Measurements from ENCODE around the gene PARS2. TPM values are rescaled to one million over a fixed set of nuclear protein-coding genes. Genes with fewer than 3 reads are reported as not detected.

PARS2 gene
- total and polyA plus RNA-seq, 10 donors, result 0.96 to 3.8 (median 3.1) TPM

DNA sequence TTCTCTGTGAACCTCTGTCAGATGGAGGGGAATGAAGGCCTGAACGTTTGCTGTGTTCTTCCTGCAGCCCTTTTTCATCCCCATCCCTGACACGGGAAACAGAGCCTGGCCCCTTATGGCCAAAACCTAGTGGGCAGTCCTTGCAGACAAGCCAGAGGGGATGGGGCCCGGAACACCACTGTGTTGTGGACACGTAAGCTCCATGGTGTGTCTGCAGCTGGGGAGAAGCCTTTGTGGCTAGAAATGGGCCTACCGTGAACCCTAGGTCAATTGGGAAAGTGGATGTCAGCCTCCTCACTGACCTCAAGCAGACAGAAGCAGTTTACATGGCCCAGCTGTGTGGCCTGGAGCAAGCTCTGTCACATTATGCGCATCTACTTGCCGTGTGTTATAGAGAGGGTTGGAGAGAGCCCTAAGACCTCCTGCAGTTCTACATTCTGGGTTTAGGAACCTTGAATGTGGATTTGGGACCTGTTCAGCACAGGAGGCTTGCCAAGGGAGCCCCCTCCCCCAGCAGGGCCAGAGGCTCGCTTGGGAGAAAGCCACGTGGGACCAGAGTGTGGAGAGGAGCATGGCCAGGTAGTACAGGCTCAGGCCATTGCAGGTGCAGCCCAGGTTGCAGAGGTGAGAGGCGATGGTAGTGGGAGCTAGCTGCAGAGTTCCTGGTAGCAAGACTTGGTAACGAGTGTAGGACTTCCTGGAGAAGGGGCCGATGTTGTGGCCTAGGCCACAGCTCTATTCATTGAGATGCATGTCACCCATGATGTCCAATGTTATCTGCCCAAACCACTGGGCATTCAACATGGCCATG, 20.7 kb downstream of the PARS2 start:
- WGBS, 5 donors, result 65 to 88% (median 88%) methylated on average over 10 to 12 of the region's 12 CpGs
- TF ChIP-seq POLR2A (IDR thresholded peaks at IDR 0.05) (no peak), POLR2AphosphoS5 (IDR thresholded peaks at IDR 0.05) (no peak)
- TF ChIP-seq, protein P1, sequence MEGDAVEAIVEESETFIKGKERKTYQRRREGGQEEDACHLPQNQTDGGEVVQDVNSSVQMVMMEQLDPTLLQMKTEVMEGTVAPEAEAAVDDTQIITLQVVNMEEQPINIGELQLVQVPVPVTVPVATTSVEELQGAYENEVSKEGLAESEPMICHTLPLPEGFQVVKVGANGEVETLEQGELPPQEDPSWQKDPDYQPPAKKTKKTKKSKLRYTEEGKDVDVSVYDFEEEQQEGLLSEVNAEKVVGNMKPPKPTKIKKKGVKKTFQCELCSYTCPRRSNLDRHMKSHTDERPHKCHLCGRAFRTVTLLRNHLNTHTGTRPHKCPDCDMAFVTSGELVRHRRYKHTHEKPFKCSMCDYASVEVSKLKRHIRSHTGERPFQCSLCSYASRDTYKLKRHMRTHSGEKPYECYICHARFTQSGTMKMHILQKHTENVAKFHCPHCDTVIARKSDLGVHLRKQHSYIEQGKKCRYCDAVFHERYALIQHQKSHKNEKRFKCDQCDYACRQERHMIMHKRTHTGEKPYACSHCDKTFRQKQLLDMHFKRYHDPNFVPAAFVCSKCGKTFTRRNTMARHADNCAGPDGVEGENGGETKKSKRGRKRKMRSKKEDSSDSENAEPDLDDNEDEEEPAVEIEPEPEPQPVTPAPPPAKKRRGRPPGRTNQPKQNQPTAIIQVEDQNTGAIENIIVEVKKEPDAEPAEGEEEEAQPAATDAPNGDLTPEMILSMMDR (IDR thresholded peaks at IDR 0.05 in 8 of 11, conservative IDR thresholded peaks at IDR 0.05 in 3 of 11), result no peak
- no peak for DNase-seq
- H3K27ac ChIP-seq, result no peak overlapping the region
- no peaks in the 10 kb centered on the region for H3K4me1 ChIP-seq
- intact Hi-C loops (cut with DNase I; ENCODE audit: low total_unique reads), result no loop called here
- no peaks in the 10 kb centered on the region for H3K27me3 ChIP-seq (replicated peaks in 1 of 7)
- H3K36me3 ChIP-seq, result peaks cover 3 to 71% (median 49%) of the 10 kb centered on the region in 6 donors
- H3K9me3 ChIP-seq, result no peaks in the 10 kb centered on the region
- no peak overlapping the region for H3K4me3 ChIP-seq

DNA sequence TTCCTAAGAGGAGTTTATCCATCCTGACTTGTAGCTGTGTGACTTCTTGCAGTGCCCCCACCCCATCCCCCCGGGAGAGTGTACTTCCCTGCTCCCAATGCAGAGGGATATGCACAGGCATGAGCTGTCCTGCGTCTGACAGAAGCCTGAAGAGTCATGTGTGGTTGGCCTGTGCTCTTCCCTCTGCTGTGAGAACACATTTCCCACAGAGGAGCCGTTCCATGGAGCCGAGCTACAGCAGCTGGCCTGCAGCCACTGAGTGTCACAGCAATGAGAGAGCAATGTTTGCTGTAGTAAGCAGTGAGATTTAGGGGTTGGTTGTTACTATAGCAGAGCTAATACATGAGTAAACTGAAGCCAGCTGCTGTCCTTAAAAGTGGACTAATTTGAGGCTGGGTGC, 22.0 kb downstream of the PARS2 start:
- H3K9me3 ChIP-seq, result no peaks in the 10 kb centered on the region
- intact Hi-C loops (cut with DNase I; ENCODE audit: low total_unique reads), result no loop called here
- WGBS, 5 donors, result 62 to 93% (median 84%) methylated on average over 2 to 4 of the region's 4 CpGs
- no peak overlapping the region for H3K4me3 ChIP-seq
- TF ChIP-seq, protein P1 (IDR thresholded peaks at IDR 0.05 in 8 of 11, conservative IDR thresholded peaks at IDR 0.05 in 3 of 11), result no peak
- TF ChIP-seq POLR2A (IDR thresholded peaks at IDR 0.05), result no peak
- no peak for TF ChIP-seq POLR2AphosphoS5 (IDR thresholded peaks at IDR 0.05)
- no peak overlapping the region for H3K27ac ChIP-seq
- no peaks in the 10 kb centered on the region for H3K4me1 ChIP-seq
- no peaks in the 10 kb centered on the region for H3K27me3 ChIP-seq (replicated peaks in 1 of 7)
- peaks cover 3 to 84% (median 63%) of the 10 kb centered on the region in 6 donors for H3K36me3 ChIP-seq
- no peak for DNase-seq

DNA sequence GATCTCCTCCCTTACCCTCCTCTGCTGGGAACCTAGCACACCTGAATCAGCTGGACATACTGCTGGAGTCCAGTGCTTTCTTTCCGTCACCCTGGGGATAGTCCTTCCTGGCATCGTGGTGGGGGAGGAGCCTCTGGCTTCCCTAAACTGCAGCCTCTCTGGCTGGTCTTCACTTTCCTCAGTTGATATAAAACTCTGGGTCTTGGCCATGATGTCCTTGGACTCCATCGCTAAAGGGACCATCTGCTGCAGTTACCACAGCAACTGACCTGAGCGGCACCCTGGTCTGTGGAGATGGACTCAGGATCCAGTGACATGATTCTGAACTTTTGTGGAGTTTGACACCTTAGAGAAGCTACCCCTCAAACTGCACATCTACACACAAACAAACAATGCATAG, 22.8 kb downstream of the PARS2 start:
- intact Hi-C loops (cut with DNase I; ENCODE audit: low total_unique reads), result no loop called here
- TF ChIP-seq, protein P1 (IDR thresholded peaks at IDR 0.05 in 8 of 11, conservative IDR thresholded peaks at IDR 0.05 in 3 of 11), result no peak
- TF ChIP-seq POLR2AphosphoS5 (IDR thresholded peaks at IDR 0.05) (no peak), POLR2A (IDR thresholded peaks at IDR 0.05) (no peak)

DNA sequence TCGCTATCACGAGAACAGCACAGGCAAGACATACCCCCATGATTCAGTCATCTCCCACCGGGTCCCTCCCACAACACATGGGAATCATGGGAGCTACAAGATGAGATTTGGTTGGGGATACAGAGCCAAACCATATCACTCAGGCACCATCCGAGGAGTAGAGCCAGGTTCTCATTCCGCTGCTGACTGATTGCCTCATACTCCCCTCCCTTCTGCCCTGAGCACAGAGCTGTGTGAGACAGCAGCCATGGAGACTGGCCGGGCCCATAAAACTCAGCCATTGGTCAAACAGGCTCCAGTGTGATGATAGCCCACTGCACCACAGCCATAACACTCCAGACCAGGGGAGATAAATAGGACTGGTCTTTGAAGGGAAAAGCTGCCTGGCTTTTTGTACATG, 26.1 kb downstream of the PARS2 start:
- TF ChIP-seq POLR2AphosphoS5 (IDR thresholded peaks at IDR 0.05), result no peak
- no peak for TF ChIP-seq POLR2A (IDR thresholded peaks at IDR 0.05)
- TF ChIP-seq, protein P1 (IDR thresholded peaks at IDR 0.05 in 8 of 11, conservative IDR thresholded peaks at IDR 0.05 in 3 of 11), result no peak
- H3K36me3 ChIP-seq, result peaks cover 3 to 100% (median 93%) of the 10 kb centered on the region in 6 donors
- WGBS, 5 donors, result 95 to 97% (median 96%) methylated on average over 6 of the region's 6 CpGs
- no peaks in the 10 kb centered on the region for H3K4me1 ChIP-seq
- H3K27me3 ChIP-seq (replicated peaks in 1 of 7), result no peaks in the 10 kb centered on the region
- intact Hi-C loops (cut with DNase I; ENCODE audit: low total_unique reads), result no loop called here
- no peak overlapping the region for H3K4me3 ChIP-seq
- H3K9me3 ChIP-seq, result no peaks in the 10 kb centered on the region
- no peak for DNase-seq
- no peak overlapping the region for H3K27ac ChIP-seq

More for the DNA sequence above, 22.8 kb downstream of the PARS2 start:
- WGBS, 5 donors, result 88 to 97% (median 96%) methylated on average over 4 of the region's 4 CpGs
- no peaks in the 10 kb centered on the region for H3K9me3 ChIP-seq
- no peak overlapping the region for H3K27ac ChIP-seq
- no peak for DNase-seq
- H3K4me3 ChIP-seq, result no peak overlapping the region
- H3K27me3 ChIP-seq (replicated peaks in 1 of 7), result no peaks in the 10 kb centered on the region
- no peaks in the 10 kb centered on the region for H3K4me1 ChIP-seq
- H3K36me3 ChIP-seq, result peaks cover 3 to 92% (median 70%) of the 10 kb centered on the region in 6 donors
